ENCODE measurements around the gene PDLIM5.
"Not testable (repeated sequence)": the region's sequence is repeated elsewhere in the genome, so short reads cannot be mapped to it uniquely, and the experiment has no call there.

PDLIM5 gene

DNA sequence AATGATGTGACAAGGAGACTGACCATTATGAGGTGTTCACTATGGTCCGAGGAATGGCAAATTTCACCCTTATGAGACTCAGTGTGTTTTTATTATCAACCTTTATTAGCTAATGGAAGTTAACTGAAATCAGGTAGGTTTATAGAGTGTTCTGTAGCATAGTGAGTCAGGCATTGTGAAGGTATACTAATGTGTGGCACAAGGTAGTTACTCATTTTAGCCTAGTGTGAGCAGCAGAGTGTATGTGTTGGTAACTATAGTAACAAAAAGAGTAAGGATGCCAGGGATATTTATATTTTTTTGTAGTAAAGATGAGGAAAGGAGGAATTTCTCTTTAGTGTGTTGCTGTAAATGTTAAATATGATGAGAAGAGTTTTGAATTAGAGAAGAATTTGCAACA is 12.0 kb downstream of the PDLIM5 start:
- no peak for DNase-seq (ENCODE audit: low read depth)

DNA sequence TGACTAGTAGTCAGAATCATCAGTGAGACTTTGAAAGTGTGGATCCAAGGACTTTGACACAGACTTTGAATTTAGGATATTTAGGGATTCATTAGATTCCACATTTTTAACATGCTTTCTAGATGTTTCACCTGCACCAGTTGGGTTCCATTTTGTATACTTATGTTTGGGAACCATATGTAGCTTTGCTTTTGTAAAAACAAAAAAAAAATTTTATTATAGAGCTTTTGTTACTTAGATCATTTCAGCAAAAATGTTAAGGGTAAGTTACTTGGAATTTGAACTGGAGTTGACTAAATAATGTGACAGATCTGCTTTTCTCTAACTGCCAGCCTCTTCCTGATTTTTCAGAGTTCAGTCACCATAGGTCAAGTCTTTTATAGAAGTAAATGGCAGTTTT is 14.6 kb downstream of the PDLIM5 start:
- no peak for DNase-seq (ENCODE audit: low read depth)

DNA sequence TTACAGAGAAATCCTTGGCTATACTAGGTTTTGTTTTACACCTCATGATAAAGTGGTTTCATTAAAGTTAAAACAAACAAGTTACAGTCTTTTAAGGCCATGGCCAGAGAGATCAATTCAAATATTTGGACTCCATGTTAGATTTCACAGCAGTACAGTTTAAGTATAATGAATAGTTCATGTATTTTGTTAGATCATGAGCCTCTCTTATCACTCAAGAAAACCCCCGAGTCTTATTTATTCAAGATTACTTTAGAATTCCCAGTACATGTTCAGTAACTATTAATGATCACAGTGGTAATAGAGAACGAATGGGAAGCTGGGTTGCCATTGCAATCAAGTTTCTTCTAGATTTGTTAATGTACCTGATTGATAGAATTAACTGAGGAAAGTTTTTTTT is 15.2 kb downstream of the PDLIM5 start:
- no peak for DNase-seq (ENCODE audit: low read depth)

DNA sequence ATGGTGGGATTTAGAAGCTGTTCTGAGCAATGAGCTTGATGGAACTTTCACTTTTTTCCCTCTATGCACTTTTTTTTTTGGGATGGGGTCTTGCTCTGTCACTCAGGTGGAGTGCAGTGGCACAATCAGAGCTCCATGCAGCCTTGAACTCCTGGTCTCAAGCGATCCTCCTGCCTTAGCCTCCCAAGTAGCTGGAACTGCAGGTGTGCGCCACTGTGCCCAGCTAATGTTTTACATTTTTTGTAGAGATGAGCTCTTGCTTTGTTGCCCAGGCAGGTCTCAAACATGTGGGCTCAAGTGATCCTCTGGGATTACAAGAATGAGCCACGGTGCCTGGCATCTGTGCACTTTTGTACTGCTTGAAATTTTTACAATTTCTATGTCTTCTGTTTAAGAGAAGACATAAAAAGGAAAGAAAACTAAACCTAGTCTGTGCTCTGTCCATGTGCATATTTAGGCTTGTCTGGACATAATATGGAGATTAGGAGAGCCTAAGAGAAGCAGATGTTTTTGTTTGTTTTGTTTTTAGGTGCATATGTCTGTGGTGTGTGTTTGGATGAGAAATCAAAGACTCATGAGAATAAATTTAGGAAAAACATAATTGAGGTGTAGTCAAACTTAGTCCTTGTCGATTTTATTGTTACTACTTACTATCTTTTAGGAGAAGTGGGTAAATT is 16.5 kb downstream of the PDLIM5 start:
- no peak for DNase-seq (ENCODE audit: low read depth)

DNA sequence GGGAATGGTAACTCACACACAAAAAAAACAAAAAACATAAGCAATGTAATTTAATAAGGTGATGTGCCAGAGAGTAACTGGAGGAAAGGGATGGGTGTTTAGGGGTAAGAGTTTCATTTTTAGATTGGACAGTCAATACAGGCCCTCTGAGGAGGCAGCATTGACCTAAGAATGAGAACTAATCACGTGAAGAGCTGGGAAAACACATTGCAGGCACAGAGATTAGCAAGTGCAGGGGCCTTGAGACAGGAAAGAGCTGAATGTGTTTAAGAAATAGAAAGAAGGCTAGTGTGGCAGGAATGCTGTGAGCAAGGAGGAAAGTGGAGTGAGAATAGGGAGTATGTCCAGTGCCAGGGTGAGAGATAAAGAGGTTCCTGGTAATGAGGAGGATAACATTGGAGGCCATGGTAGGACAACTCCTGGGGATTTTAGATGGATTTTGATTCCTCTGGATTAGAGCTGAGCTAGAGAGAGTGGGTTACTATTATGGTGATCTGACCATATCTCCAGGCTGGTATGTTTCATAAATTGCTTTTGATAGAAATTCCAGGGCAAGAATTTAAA is 17.6 kb downstream of the PDLIM5 start:
- no peak for DNase-seq (ENCODE audit: low read depth)

- DNase-seq (ENCODE audit: low read depth), result no peak
These were observed 18.4 kb downstream of the PDLIM5 start for GRCh38 chr4:94470132-94470531.

- DNase-seq (ENCODE audit: low read depth), result not testable (repeated sequence)
These were observed 19.0 kb downstream of the PDLIM5 start for GRCh38 chr4:94470782-94471181.

- no peak for DNase-seq (ENCODE audit: low read depth)
These were observed 20.5 kb downstream of the PDLIM5 start for GRCh38 chr4:94472056-94472826.

DNA sequence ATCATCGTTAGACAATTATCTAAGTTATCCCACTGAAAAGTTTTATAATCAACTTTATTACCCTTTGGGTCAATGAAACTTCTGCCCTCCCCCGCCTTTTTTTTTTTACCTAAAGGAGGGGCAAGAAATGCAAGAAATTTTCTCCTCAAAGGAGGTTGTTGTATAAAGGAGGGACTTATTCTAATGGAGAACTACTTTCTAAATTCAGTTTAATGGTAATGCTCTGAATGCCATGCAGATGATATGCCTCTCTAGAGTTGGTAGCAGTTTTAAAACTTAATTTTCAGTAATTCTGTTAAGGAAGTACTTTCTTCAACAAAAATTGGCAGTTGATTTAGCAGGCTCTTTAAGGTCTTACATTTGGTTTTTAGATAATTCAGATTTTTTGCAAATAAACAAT is 23.3 kb downstream of the PDLIM5 start:
- no peak for DNase-seq (ENCODE audit: low read depth)

DNA sequence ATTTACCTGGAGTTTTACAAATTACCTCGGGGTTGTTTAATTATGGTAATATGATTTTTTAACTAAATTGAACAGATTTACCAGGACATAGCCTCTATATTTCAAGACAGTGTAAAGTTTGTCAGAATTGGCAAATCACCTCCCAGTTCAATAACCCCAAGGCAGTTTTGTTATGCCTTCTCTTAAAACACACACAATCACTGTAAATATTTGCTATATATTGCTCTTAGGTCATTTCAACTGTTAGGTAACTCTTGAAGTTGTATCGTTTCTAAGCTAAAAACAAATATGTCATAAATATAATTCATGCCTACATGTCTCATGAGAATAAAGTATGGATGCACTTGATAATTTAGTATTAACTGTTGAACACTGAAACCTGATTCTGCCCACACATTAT is 24.1 kb downstream of the PDLIM5 start:
- DNase-seq (ENCODE audit: low read depth), result no peak

DNA sequence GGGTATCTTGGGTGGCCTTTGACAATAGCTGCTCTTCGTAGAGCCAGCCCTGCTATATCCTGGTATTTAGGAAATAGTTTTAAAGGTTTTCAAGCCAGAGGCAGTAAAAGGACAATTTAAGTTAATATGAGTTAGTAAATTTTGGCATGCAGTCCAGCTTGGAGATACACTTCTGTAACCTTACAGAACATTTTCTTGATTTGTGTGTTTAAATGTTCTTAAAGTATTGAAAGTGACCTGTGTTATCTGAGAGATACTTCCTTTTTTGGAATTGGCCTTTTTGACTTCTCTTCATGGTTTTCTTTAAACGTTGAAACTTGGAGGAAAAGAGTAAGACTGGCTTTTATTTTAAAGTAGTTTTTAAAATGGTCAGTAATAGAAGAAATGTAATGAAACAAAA is 25.5 kb downstream of the PDLIM5 start:
- no peak for DNase-seq (ENCODE audit: low read depth)

- not testable (repeated sequence) for DNase-seq (ENCODE audit: low read depth)
These were observed 27.1 kb downstream of the PDLIM5 start for GRCh38 chr4:94478805-94479204.

DNA sequence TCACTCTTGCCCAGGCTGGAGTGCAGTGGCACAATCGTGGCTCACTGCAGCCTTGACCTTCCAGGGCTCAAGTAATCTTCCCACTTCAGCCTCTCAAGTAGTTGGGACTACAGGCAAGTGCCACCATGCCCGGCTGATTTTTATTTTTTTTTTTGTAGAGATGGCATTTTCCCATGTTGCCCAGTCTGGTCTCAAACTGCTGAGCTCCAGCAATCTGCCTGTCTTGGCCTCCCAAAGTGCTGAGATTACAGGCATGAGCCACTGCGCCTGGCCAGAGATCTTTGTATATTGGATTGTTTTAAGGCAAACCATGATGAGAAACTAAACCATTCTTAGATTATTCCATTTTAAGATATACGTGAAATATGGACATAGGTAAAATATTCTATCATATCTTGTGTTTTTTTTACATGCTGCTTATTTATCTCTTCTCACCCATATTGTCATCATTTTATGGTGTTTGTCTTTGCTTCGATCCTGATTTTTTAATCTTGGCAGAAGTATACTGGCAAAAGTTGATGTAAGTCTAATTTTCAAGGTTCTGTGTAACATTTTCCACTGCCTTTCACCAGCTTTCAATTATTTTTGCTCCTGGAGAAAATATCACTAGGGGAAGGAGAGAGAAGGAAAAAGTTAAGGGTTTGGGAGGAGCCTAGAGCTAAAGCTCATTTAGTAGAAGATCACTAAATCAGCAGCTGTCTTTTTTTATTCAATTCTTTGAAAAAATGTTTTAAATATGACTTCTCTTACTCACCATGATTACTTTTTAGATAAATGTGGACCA is 27.8 kb downstream of the PDLIM5 start:
- no peak for DNase-seq (ENCODE audit: low read depth)

GRCh38 chr4:94480362-94480951 is 28.7 kb downstream of the PDLIM5 start:
- no peak for DNase-seq (ENCODE audit: low read depth)

- DNase-seq (ENCODE audit: low read depth), result no peak
These were observed 32.2 kb downstream of the PDLIM5 start for GRCh38 chr4:94483895-94484294.

DNA sequence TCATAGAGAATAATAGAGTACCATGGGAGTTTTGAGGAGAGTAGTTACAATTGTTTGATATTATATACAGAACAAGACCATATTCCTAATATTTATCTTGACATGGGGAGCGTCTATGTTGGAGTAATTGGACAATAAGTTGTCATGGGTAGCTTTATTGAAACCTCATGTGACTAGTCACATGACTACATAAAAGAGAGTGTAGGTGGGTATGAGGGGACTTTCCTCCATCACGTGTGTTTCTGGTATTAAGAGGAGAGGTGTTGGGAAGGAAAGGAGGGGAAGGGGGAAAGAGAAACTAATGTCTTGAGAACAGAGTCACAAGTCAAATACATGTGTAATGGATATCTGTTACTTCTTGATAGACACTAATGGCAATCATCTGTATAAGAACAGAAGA is 33.1 kb downstream of the PDLIM5 start:
- no peak for DNase-seq (ENCODE audit: low read depth)

DNA sequence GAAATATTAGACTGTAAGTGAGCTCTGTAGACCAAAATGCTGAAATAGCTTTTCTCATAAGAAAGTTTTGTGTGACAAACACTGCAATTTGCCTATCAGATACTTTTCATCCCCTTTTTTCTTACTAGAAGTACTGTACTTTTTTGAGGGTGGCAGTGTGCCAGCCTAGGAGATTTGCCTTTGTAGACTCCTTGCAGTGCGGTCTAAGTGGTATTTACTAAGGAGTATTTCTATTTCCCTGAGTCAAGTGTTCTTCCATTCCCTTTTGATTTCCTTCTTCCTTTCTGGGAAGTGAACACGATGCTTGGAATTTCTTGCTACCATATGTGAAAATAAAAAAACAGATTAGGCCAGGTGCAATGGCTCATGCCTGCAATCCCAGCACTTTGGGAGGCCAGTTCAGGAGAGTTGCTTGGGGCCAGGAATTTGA is 34.6 kb downstream of the PDLIM5 start:
- no peak for DNase-seq (ENCODE audit: low read depth)

GRCh38 chr4:94488670-94489069 is 36.9 kb downstream of the PDLIM5 start:
- DNase-seq (ENCODE audit: low read depth), result no peak

- DNase-seq (ENCODE audit: low read depth), result no peak
These were observed 37.4 kb downstream of the PDLIM5 start for GRCh38 chr4:94489098-94489497.

- no peak for DNase-seq (ENCODE audit: low read depth)
These were observed 38.7 kb downstream of the PDLIM5 start for GRCh38 chr4:94490437-94490836.

DNA sequence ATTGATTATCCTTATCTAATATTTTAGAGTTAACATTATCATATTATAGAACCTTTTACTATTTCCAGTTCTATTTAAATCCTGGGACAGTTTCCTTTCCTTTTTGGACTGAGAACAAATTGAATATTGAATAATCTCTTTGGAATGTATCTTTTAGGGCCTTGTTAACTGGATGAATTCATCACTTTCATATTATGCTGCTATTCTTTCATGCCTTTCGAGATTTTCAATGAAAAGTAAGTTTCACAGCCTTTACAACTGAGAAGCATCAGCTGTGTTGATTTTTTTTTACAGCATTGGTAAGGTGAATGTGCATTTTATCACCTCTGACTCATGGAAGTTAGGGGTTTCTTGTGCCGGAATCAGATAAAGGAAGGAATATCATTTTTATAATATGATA is 39.6 kb downstream of the PDLIM5 start:
- DNase-seq (ENCODE audit: low read depth), result no peak

- DNase-seq (ENCODE audit: low read depth), result no peak
These were observed 43.7 kb downstream of the PDLIM5 start for GRCh38 chr4:94495408-94495807.

Measured in HS-27A (cell line).